HepG2 (cell line): Measurements from ENCODE around the gene ALOX12. TPM values are rescaled to one million over a fixed set of nuclear protein-coding genes. Genes with fewer than 3 reads are reported as not detected.

Experiments used
- ATM ChIP-seq: fragments of 450-650 bp; IDR thresholded peaks from 2 replicates; pipeline ENCODE4 v1.7.1; 2017; ENCODE audit warnings: mild to moderate bottlenecking, borderline replicate concordance
- BATF2 ChIP-seq: sonication (generic); formaldehyde crosslinking; IDR thresholded peaks from 2 replicates; pipeline ENCODE4 v1.8.0; 2022; ENCODE audit warnings: mild to moderate bottlenecking, missing genetic modification reagents, moderate library complexity
- CSRNP1 ChIP-seq: sonication (generic); formaldehyde crosslinking; IDR thresholded peaks from 2 replicates; pipeline ENCODE4 v1.8.1; 2023; ENCODE audit warnings: mild to moderate bottlenecking, missing genetic modification reagents
- DMAP1 ChIP-seq: IDR thresholded peaks from 2 replicates; pipeline ENCODE4 v1.6.1; 2016
- ELF4 ChIP-seq: sonication (generic); formaldehyde crosslinking; IDR thresholded peaks from 2 replicates; pipeline ENCODE4 v1.5.0; 2020; ENCODE audit warnings: missing genetic modification reagents, mild to moderate bottlenecking, moderate library complexity, borderline replicate concordance
- EZH2 ChIP-seq: conservative IDR thresholded peaks from 2 replicates; pipeline ENCODE4 v1.6.1; 2012; ENCODE audit warnings: mild to moderate bottlenecking, low read depth, low read length, moderate library complexity
- FOSL1 ChIP-seq: sonication (generic); formaldehyde crosslinking; IDR thresholded peaks from 2 replicates; pipeline ENCODE4 v1.9.0; 2021; ENCODE audit warnings: missing genetic modification reagents, borderline replicate concordance
- IRX3 ChIP-seq: sonication (generic); formaldehyde crosslinking; IDR thresholded peaks from 2 replicates; pipeline ENCODE4 v1.8.1; 2023; ENCODE audit warnings: mild to moderate bottlenecking, low read depth, missing genetic modification reagents, borderline replicate concordance
- MAFG ChIP-seq: sonication (generic); formaldehyde crosslinking; IDR thresholded peaks from 2 replicates; pipeline ENCODE4 v1.5.1; 2020; ENCODE audit warnings: mild to moderate bottlenecking, missing genetic modification reagents
- RFX3 ChIP-seq: IDR thresholded peaks from 2 replicates; pipeline ENCODE4 v1.6.1; 2016; ENCODE audit warnings: missing biosample characterization, missing genetic modification reagents
- SETDB1 ChIP-seq: sonication (generic); formaldehyde crosslinking; IDR thresholded peaks from 2 replicates; pipeline ENCODE4 v1.5.1; 2020; ENCODE audit warnings: missing genetic modification reagents, mild to moderate bottlenecking, borderline replicate concordance
- SMARCE1 ChIP-seq: fragments of 450-650 bp; IDR thresholded peaks from 2 replicates; pipeline ENCODE4 v1.6.1; 2017; ENCODE audit warnings: borderline replicate concordance
- TCF7 ChIP-seq: sonication (generic); IDR thresholded peaks from 2 replicates; pipeline ENCODE4 v1.6.1; 2016; ENCODE audit warnings: antibody characterized with exemption, low read depth
- TFAP4 ChIP-seq: sonication (generic); IDR thresholded peaks from 2 replicates; pipeline ENCODE4 v1.6.1; 2016; ENCODE audit warnings: low read depth, borderline replicate concordance
- ZFAT ChIP-seq: sonication (generic); formaldehyde crosslinking; conservative IDR thresholded peaks from 2 replicates; pipeline ENCODE4 v1.8.1; 2023; ENCODE audit warnings: missing genetic modification reagents, inconsistent platforms
- ZNF274 ChIP-seq: sonication (generic); formaldehyde crosslinking; IDR thresholded peaks from 2 replicates; pipeline ENCODE4 v1.5.1; 2020; ENCODE audit warnings: mild to moderate bottlenecking, missing genetic modification reagents
- ZNF30 ChIP-seq: sonication (generic); formaldehyde crosslinking; IDR thresholded peaks from 2 replicates; pipeline ENCODE4 v1.5.0; 2020; ENCODE audit warnings: mild to moderate bottlenecking, missing genetic modification reagents
- ZNF430 ChIP-seq: sonication (generic); formaldehyde crosslinking; IDR thresholded peaks from 2 replicates; pipeline ENCODE4 v1.9.0; 2021; ENCODE audit warnings: mild to moderate bottlenecking, missing genetic modification reagents
- ZNF605 ChIP-seq: sonication (generic); formaldehyde crosslinking; IDR thresholded peaks from 2 replicates; pipeline ENCODE4 v1.8.0; 2022; ENCODE audit warnings: mild to moderate bottlenecking, missing genetic modification reagents
- ZNF891 ChIP-seq: sonication (generic); formaldehyde crosslinking; IDR thresholded peaks from 2 replicates; pipeline ENCODE4 v1.5.0; 2020; ENCODE audit warnings: mild to moderate bottlenecking, missing genetic modification reagents
- polyA plus RNA-seq, 8 experiments: library from polyadenylated mRNA; depleted of rRNA in 3 of 8; stranded (reverse) in 7 of 8; unstranded in 1 of 8; fragments of >200 nt; fragmentation: Illumina TruSeq in 4 of 8; extraction: Trizol in 4 of 8; gene quantifications; 2 replicates each; pipeline versions ENCODE4 v1.2.1 to v1.2.3, GENCODE V29; 2011 to 2016; ENCODE audit warnings: low read depth in 4 of 8, missing spikeins in 1 of 8, mixed read lengths in 1 of 8; ENCODE audit not compliant: insufficient read depth in 1 of 8
- total RNA-seq, 5 experiments: library from RNA; depleted of rRNA; stranded (reverse); fragments of >200 nt; fragmentation: Illumina TruSeq; extraction: Trizol; gene quantifications; 2 replicates each; pipeline ENCODE4 v1.2.3, GENCODE V29; 2016; ENCODE audit warnings: low read depth in 1 of 5
- TF ChIP-seq, protein P1 (sequence below): IDR thresholded peaks from 2 replicates; pipeline ENCODE4 v1.6.1; 2016; ENCODE audit warnings: low read depth, missing genetic modification reagents, missing compliant biosample characterization
- TF ChIP-seq, protein P2 (sequence below): sonication (generic); formaldehyde crosslinking; IDR thresholded peaks from 2 replicates; pipeline ENCODE4 v1.4.0; 2020; ENCODE audit warnings: missing genetic modification reagents

The ALOX12 gene
- total and polyA plus RNA-seq, 2 of the 13 experiments (the other 11 are each of a cell fraction or from before 2014, with no cell fraction given) = not detected

GRCh38 chr17:7046127-7046724 is 50.4 kb downstream of the ALOX12 start (continued):
- no peak for TF ChIP-seq TFAP4
- 0 out of 2 replicates have a peak, but pooled peaks have one; percentile 19 for TF ChIP-seq DMAP1 (CRISPR knock-in tag)
- no peak for TF ChIP-seq SETDB1 (CRISPR knock-in tag)
- no peak for TF ChIP-seq ATM
- no peak for TF ChIP-seq BATF2
- TF ChIP-seq ZNF274 (CRISPR knock-in tag) = no peak
- TF ChIP-seq ZNF605 (CRISPR knock-in tag) = 0 out of 2 replicates have a peak, but pooled peaks have one; percentile 32
- no peak for TF ChIP-seq EZH2
- TF ChIP-seq ZNF891 (CRISPR knock-in tag) = no peak
- TF ChIP-seq ELF4 = no peak
- TF ChIP-seq IRX3 (CRISPR knock-in tag) = no peak
- no peak for TF ChIP-seq MAFG (CRISPR knock-in tag)
- TF ChIP-seq TCF7 = no peak
- TF ChIP-seq FOSL1 (CRISPR knock-in tag) = no peak
- no peak for TF ChIP-seq SMARCE1
- TF ChIP-seq, protein P1, sequence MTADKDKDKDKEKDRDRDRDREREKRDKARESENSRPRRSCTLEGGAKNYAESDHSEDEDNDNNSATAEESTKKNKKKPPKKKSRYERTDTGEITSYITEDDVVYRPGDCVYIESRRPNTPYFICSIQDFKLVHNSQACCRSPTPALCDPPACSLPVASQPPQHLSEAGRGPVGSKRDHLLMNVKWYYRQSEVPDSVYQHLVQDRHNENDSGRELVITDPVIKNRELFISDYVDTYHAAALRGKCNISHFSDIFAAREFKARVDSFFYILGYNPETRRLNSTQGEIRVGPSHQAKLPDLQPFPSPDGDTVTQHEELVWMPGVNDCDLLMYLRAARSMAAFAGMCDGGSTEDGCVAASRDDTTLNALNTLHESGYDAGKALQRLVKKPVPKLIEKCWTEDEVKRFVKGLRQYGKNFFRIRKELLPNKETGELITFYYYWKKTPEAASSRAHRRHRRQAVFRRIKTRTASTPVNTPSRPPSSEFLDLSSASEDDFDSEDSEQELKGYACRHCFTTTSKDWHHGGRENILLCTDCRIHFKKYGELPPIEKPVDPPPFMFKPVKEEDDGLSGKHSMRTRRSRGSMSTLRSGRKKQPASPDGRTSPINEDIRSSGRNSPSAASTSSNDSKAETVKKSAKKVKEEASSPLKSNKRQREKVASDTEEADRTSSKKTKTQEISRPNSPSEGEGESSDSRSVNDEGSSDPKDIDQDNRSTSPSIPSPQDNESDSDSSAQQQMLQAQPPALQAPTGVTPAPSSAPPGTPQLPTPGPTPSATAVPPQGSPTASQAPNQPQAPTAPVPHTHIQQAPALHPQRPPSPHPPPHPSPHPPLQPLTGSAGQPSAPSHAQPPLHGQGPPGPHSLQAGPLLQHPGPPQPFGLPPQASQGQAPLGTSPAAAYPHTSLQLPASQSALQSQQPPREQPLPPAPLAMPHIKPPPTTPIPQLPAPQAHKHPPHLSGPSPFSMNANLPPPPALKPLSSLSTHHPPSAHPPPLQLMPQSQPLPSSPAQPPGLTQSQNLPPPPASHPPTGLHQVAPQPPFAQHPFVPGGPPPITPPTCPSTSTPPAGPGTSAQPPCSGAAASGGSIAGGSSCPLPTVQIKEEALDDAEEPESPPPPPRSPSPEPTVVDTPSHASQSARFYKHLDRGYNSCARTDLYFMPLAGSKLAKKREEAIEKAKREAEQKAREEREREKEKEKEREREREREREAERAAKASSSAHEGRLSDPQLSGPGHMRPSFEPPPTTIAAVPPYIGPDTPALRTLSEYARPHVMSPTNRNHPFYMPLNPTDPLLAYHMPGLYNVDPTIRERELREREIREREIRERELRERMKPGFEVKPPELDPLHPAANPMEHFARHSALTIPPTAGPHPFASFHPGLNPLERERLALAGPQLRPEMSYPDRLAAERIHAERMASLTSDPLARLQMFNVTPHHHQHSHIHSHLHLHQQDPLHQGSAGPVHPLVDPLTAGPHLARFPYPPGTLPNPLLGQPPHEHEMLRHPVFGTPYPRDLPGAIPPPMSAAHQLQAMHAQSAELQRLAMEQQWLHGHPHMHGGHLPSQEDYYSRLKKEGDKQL (CRISPR knock-in tag) = no peak
- TF ChIP-seq, protein P2, sequence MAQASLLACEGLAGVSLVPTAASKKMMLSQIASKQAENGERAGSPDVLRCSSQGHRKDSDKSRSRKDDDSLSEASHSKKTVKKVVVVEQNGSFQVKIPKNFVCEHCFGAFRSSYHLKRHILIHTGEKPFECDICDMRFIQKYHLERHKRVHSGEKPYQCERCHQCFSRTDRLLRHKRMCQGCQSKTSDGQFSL (CRISPR knock-in tag) = no peak
- TF ChIP-seq CSRNP1 (CRISPR knock-in tag) = no peak
- TF ChIP-seq ZNF30 = no peak
- TF ChIP-seq ZFAT = no peak
- no peak; the same call in 1 of the 2 replicates for TF ChIP-seq ZNF430 (CRISPR knock-in tag)
- TF ChIP-seq RFX3 (CRISPR knock-in tag) = no peak
